B cell (primary cell): ENCODE data around the gene KCNG4. TPM values are rescaled to one million over a fixed set of nuclear protein-coding genes. Genes with fewer than 3 reads are reported as not detected.

Experiments used
- ATAC-seq: fragments of 200-7000 bp; cut with Tn5 transposase; one replicate; pipeline ENCODE4 v1.10.0; 2021; ENCODE audit warnings: low read depth, mild to moderate bottlenecking, moderate number of reproducible peaks, moderate library complexity
- CTCF ChIA-PET: fragments of 350-600 bp; sonication (Branson Sonifier 250); formaldehyde crosslinking; loops from one replicate; lab custom pipeline; 2021; ENCODE audit warnings: antibody characterized with exemption, inconsistent platforms; lab: Charles Lee
- POLR2A ChIA-PET: fragments of 350-600 bp; sonication (Branson Sonifier 250); formaldehyde crosslinking; loops from one replicate; lab custom pipeline; 2021; ENCODE audit warnings: antibody characterized with exemption; lab: Charles Lee
- DNase-seq: peaks from one replicate; pipeline ENCODE4 v3.0.0; 2013
- H2AFZ ChIP-seq: 2 replicates; pipeline ENCODE4 v1.6.1; 2012; ENCODE audit warnings: mild to moderate bottlenecking, low read depth, low read length; ENCODE audit not compliant: insufficient read depth, poor library complexity, severe bottlenecking
- H3K27ac ChIP-seq, 2 donors: 1 replicate in 1 of 2; 2 replicates in 1 of 2; pipeline ENCODE4 v1.5.1; 2012 to 2013; ENCODE audit warnings: low read length in 2 of 2, mild to moderate bottlenecking in 2 of 2, moderate library complexity in 1 of 2
- H3K27me3 ChIP-seq, 4 experiments: fragments of 200-600 bp in 1 of 4; sonication (generic) in 1 of 4; replicated peaks in 1 of 4; 1 replicate in 2 of 4; 2 replicates in 2 of 4; pipeline versions ENCODE4 v1.6.1 to v1.7.0; 2013 to 2016; ENCODE audit warnings: low read length in 3 of 4, mild to moderate bottlenecking in 2 of 4, mixed read lengths in 1 of 4, moderate library complexity in 1 of 4; ENCODE audit not compliant: insufficient read depth in 4 of 4, control insufficient read depth in 3 of 4; ENCODE audit errors: control extremely low read depth in 1 of 4
- H3K36me3 ChIP-seq, 2 experiments: replicated peaks in 1 of 2; 1 replicate in 1 of 2; 2 replicates in 1 of 2; pipeline versions ENCODE4 v1.6.1 to v1.7.1; 2013; ENCODE audit warnings: low read length in 1 of 2; ENCODE audit not compliant: insufficient read depth in 2 of 2, control insufficient read depth in 1 of 2; ENCODE audit errors: control extremely low read depth in 1 of 2, extremely low read depth in 1 of 2
- H3K4me1 ChIP-seq, 2 donors: fragments of 200-600 bp in 1 of 2; sonication (generic) in 1 of 2; 1 replicate in 1 of 2; 2 replicates in 1 of 2; pipeline versions ENCODE4 v1.5.1 to v1.6.1; 2013 to 2017; ENCODE audit warnings: low read length in 2 of 2; ENCODE audit not compliant: control insufficient read depth in 2 of 2, insufficient read depth in 2 of 2
- H3K4me2 ChIP-seq: replicated peaks from 2 replicates; pipeline ENCODE3; 2012; ENCODE audit warnings: mild to moderate bottlenecking, low read depth, low read length; ENCODE audit not compliant: poor library complexity, severe bottlenecking
- H3K4me3 ChIP-seq, 5 experiments: fragments of 200-600 bp in 1 of 5; sonication (generic) in 1 of 5; 1 replicate in 3 of 5; 2 replicates in 2 of 5; pipeline versions ENCODE4 v1.5.1 to v1.7.0; 2011 to 2016; ENCODE audit warnings: low read length in 4 of 5, mild to moderate bottlenecking in 4 of 5, low read depth in 2 of 5, control low read depth in 1 of 5, moderate library complexity in 1 of 5; ENCODE audit not compliant: insufficient read depth in 1 of 5; ENCODE audit errors: control extremely low read depth in 1 of 5, extremely low read depth in 1 of 5
- H3K79me2 ChIP-seq: fragments of 200-600 bp; sonication (generic); one replicate; pipeline ENCODE4 v1.6.0; 2016; ENCODE audit warnings: low read length; ENCODE audit not compliant: control insufficient read depth, insufficient read depth
- H3K9ac ChIP-seq: fragments of 200-600 bp; sonication (generic); 2 replicates; pipeline ENCODE4 v1.6.1; 2017; ENCODE audit warnings: mild to moderate bottlenecking, low read length, moderate library complexity
- H3K9me3 ChIP-seq, 3 donors: one replicate each; pipeline versions ENCODE4 v1.6.1 to v1.7.1; 2013; ENCODE audit warnings: low read length in 2 of 3; ENCODE audit not compliant: control insufficient read depth in 2 of 3, insufficient read depth in 1 of 3; ENCODE audit errors: control extremely low read depth in 1 of 3
- H4K20me1 ChIP-seq: 2 replicates; pipeline ENCODE4 v1.6.0; 2012; ENCODE audit warnings: mild to moderate bottlenecking, low read length; ENCODE audit not compliant: insufficient read depth, control insufficient read depth, poor library complexity, severe bottlenecking
- H3K27ac Mint-ChIP-seq: one replicate; pipeline ENCODE4 v1.8.0; 2021; ENCODE audit warnings: mixed read lengths
- H3K27me3 Mint-ChIP-seq: one replicate; pipeline ENCODE4 v1.8.0; 2021; ENCODE audit warnings: mixed read lengths
- H3K4me1 Mint-ChIP-seq: one replicate; pipeline ENCODE4 v1.8.0; 2021; ENCODE audit warnings: mixed read lengths
- H3K4me3 Mint-ChIP-seq: one replicate; pipeline ENCODE4 v1.8.0; 2021; ENCODE audit warnings: mixed read lengths
- H3K9me3 Mint-ChIP-seq: one replicate; pipeline ENCODE4 v1.8.0; 2022; ENCODE audit warnings: mixed read lengths; ENCODE audit not compliant: insufficient read depth
- EZH2 ChIP-seq: IDR thresholded peaks from 2 replicates; pipeline ENCODE4 v1.6.1; 2012; ENCODE audit warnings: borderline replicate concordance, low read depth, mild to moderate bottlenecking, moderate library complexity, low read length; ENCODE audit not compliant: insufficient read depth, poor library complexity, severe bottlenecking
- WGBS: methylation state at CpG from one replicate; pipeline ENCODE4 v1.1.5; 2013; ENCODE audit warnings: missing lambda C conversion rate; ENCODE audit not compliant: insufficient coverage; 5-methylcytosine and 5-hydroxymethylcytosine counted together
- intact Hi-C: fragments of 100-400 bp; cut with micrococcal nuclease; formaldehyde crosslinking; loops from one replicate; pipeline ENCODE4 v1.10.0; 2022
- polyA plus RNA-seq: library from polyadenylated mRNA; depleted of rRNA; stranded (reverse); fragments of >200 nt; gene quantifications from 2 replicates; pipeline ENCODE4 v1.2.3, GENCODE V29; 2012
- small RNA-seq: library from RNA; depleted of rRNA; stranded (forward); fragments of <200 nt; gene quantifications from one replicate; pipeline ENCODE3, GENCODE V24; 2012; ENCODE audit warnings: low replicate concordance, low read depth; ENCODE audit not compliant: insufficient read length
- total RNA-seq, 2 donors: library from RNA; stranded (reverse); fragments of 120-200 nt in 1 of 2; gene quantifications; 1 replicate in 1 of 2; 2 replicates in 1 of 2; pipeline versions ENCODE4 v1.2.3 to v1.2.4, GENCODE V29; 2013 to 2022
- TF ChIP-seq, protein P1 (sequence below): fragments of 200-600 bp; IDR thresholded peaks from one replicate; pipeline ENCODE4 v1.8.0; 2022; ENCODE audit warnings: antibody characterized with exemption, mild to moderate bottlenecking

The KCNG4 gene
- total and polyA plus RNA-seq, 2 donors (not counting 1 experiment from before 2014, with no cell fraction given): not detected

DNA sequence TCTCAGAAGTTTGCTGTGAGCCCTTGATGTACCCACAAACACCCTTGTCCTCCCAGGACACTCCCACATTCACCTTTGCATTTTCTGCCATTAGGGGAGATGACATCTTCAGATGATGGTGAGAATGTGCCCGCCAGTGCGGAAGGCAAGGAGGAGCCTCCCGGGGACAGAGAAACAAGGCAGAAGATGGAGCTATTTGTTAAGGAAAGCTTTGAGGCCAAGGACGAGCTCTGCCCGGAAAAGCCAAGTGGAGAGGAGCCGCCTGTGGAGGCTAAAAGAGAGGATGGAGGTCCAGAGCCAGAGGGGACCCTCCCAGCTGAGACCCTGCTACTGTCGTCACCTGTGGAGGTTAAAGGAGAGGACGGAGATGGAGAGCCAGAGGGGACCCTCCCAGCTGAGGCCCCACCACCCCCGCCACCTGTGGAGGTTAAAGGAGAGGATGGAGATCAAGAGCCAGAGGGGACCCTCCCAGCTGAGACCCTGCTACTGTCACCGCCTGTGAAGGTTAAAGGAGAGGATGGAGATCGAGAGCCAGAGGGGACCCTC is 70.0 kb downstream of the KCNG4 start:
- no peak overlapping the region for H3K27ac ChIP-seq
- Mint-ChIP-seq H3K4me3 (no peak overlapping the region), H3K27me3 (peaks cover 24% of the 10 kb centered on the region), H3K9me3 (no peaks in the 10 kb centered on the region), H3K27ac (no peak overlapping the region), H3K4me1 (no peaks in the 10 kb centered on the region)
- 92% methylated on average over 9 of the region's 11 CpGs for WGBS
- ChIA-PET CTCF (no interaction called here), POLR2A (no interaction called here)
- no peaks in the 10 kb centered on the region for H4K20me1 ChIP-seq
- DNase-seq (no peak), ATAC-seq (no peak)
- TF ChIP-seq EZH2: no peak
- TF ChIP-seq, protein P1, sequence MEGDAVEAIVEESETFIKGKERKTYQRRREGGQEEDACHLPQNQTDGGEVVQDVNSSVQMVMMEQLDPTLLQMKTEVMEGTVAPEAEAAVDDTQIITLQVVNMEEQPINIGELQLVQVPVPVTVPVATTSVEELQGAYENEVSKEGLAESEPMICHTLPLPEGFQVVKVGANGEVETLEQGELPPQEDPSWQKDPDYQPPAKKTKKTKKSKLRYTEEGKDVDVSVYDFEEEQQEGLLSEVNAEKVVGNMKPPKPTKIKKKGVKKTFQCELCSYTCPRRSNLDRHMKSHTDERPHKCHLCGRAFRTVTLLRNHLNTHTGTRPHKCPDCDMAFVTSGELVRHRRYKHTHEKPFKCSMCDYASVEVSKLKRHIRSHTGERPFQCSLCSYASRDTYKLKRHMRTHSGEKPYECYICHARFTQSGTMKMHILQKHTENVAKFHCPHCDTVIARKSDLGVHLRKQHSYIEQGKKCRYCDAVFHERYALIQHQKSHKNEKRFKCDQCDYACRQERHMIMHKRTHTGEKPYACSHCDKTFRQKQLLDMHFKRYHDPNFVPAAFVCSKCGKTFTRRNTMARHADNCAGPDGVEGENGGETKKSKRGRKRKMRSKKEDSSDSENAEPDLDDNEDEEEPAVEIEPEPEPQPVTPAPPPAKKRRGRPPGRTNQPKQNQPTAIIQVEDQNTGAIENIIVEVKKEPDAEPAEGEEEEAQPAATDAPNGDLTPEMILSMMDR: no peak
- no peaks in the 10 kb centered on the region for H3K4me1 ChIP-seq
- H2AFZ ChIP-seq: no peak overlapping the region
- intact Hi-C loops: no loop called here
- H3K9me3 ChIP-seq: no peaks in the 10 kb centered on the region
- peaks cover 0 to 9% (median 0%) of the 10 kb centered on the region in 4 experiments for H3K27me3 ChIP-seq
- no peaks in the 10 kb centered on the region for H3K36me3 ChIP-seq
- no peaks in the 10 kb centered on the region for H3K79me2 ChIP-seq
- no peak overlapping the region for H3K4me3 ChIP-seq
- H3K4me2 ChIP-seq: no peak overlapping the region
- H3K9ac ChIP-seq: no peak overlapping the region

Small RNAs within 50 kb of the gene (small RNA-seq; reads per million reads assigned to genes)
- gene RNA5SP433: not detected

Other genes with a start within 250 kb of the KCNG4 start
- not detected in 2 replicates for gene SLC38A8, start 197.2 kb downstream of the KCNG4 start, total RNA-seq
- gene SLC38A8, start 197.2 kb downstream of the KCNG4 start, polyA plus RNA-seq: not detected in 2 replicates
- 119 and 120 TPM in 2 replicates for gene MBTPS1, start 123.1 kb downstream of the KCNG4 start, total RNA-seq
- 85.9 and 105 TPM in 2 replicates for gene MBTPS1, start 123.1 kb downstream of the KCNG4 start, polyA plus RNA-seq
- gene HSDL1, start 94.8 kb downstream of the KCNG4 start, total RNA-seq: 30.8 and 40.2 TPM in 2 replicates
- gene HSDL1, start 94.8 kb downstream of the KCNG4 start, polyA plus RNA-seq: 12.4 and 16.4 TPM in 2 replicates
- gene DNAAF1, start 94.7 kb downstream of the KCNG4 start, total RNA-seq: 0.29 and 0.30 TPM in 2 replicates
- gene DNAAF1, start 94.7 kb downstream of the KCNG4 start, polyA plus RNA-seq: 0.13 and 0.24 TPM in 2 replicates
- 110 and 115 TPM in 2 replicates for gene TAF1C, start 53.0 kb downstream of the KCNG4 start, total RNA-seq
- 125 and 177 TPM in 2 replicates for gene TAF1C, start 53.0 kb downstream of the KCNG4 start, polyA plus RNA-seq
- 0.29 TPM in 1 of 2 replicates, not detected in the other for gene ADAD2, start 48.9 kb downstream of the KCNG4 start, total RNA-seq
- gene ADAD2, start 48.9 kb downstream of the KCNG4 start, polyA plus RNA-seq: 0.06 and 0.14 TPM in 2 replicates
- gene WFDC1, start 54.9 kb upstream of the KCNG4 start, total RNA-seq: not detected in 2 replicates
- gene WFDC1, start 54.9 kb upstream of the KCNG4 start, polyA plus RNA-seq: not detected in 2 replicates
- gene ATP2C2, start 128.5 kb upstream of the KCNG4 start, total RNA-seq: not detected in 2 replicates
- 0.06 TPM in 1 of 2 replicates, not detected in the other for gene ATP2C2, start 128.5 kb upstream of the KCNG4 start, polyA plus RNA-seq